Embryonic facial prominence (tissue), 1 donor: ENCODE data around the gene PCDHGB3.
"Not testable (repeated sequence)": the region's sequence is repeated elsewhere in the genome, so short reads cannot be mapped to it uniquely, and the experiment has no call there.

Experiments
- DNase-seq: peaks from one replicate; pipeline ENCODE4 v3.0.0-alpha.2; 2016; ENCODE audit errors: extremely low spot score

The PCDHGB3 gene

GRCh38 chr5:141356950-141357349 lies 13.1 kb upstream of the PCDHGB3 start:
- no peak for DNase-seq

GRCh38 chr5:141359790-141360426 lies 10.1 kb upstream of the PCDHGB3 start, which contains the start of gene PCDHGB2:
Gene PCDHGB2, plus strand, starts transcription at chr5:141359994. Its CDS starts 142 bp downstream, at chr5:141360136.
- DNase-seq = no peak

DNA sequence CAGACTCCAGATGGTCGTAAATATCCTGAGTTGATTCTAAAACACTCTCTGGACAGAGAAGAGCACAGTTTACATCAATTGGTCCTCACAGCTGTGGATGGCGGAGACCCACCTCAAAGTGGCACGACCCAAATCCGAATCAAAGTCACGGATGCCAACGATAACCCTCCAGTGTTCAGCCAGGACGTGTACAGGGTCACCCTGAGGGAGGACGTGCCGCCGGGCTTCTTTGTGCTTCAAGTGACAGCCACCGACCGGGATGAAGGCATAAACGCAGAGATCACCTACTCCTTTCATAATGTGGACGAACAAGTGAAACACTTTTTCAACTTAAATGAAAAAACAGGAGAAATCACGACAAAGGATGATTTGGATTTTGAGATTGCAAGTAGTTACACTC lies 9.4 kb upstream of the PCDHGB3 start:
- DNase-seq = no peak

- no peak for DNase-seq
Measured at GRCh38 chr5:141362719-141363118, 7.3 kb upstream of the PCDHGB3 start.

GRCh38 chr5:141363952-141364660 lies 5.9 kb upstream of the PCDHGB3 start, which contains the start of gene PCDHGA5:
Gene PCDHGA5, plus strand, starts transcription at chr5:141364162. Its CDS starts 169 bp downstream, at chr5:141364331.
- DNase-seq = no peak

DNA sequence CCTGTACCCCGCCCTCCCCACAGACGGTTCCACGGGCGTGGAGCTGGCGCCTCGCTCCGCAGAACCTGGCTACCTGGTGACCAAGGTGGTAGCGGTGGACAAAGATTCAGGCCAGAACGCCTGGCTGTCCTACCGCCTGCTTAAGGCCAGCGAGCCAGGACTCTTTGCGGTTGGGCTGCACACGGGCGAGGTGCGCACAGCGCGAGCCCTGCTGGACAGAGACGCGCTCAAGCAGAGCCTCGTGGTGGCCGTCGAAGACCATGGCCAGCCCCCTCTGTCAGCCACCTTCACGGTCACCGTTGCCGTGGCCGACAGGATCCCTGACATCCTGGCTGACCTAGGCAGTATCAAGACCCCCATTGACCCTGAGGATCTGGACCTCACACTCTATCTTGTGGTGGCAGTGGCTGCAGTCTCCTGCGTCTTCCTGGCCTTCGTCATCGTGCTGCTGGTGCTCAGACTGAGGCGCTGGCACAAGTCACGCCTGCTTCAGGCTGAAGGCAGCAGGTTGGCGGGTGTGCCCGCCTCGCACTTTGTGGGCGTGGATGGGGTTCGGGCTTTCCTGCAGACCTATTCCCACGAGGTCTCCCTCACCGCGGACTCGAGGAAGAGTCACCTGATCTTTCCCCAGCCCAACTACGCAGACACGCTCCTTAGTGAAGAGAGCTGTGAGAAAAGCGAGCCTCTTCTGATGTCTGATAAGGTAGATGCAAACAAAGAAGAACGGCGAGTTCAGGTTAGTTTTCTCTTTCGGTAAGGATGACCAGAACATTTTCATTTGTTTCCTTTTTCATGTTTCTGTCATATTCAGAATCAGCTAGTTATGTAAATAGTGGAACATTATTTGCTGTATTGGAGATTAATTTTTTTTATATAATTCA lies 3.8 kb upstream of the PCDHGB3 start:
- no peak for DNase-seq

GRCh38 chr5:141371572-141372475 lies 1.8 kb downstream of the PCDHGB3 start:
- no peak for DNase-seq

- no peak for DNase-seq
Measured at GRCh38 chr5:141373673-141374317, 3.8 kb downstream of the PCDHGB3 start, which contains the start of gene PCDHGA6. Gene PCDHGA6, plus strand, starts transcription at chr5:141373891. Its CDS starts 193 bp downstream, at chr5:141374084.

- no peak for DNase-seq
Measured at GRCh38 chr5:141374627-141375026, 4.6 kb downstream of the PCDHGB3 start.

DNA sequence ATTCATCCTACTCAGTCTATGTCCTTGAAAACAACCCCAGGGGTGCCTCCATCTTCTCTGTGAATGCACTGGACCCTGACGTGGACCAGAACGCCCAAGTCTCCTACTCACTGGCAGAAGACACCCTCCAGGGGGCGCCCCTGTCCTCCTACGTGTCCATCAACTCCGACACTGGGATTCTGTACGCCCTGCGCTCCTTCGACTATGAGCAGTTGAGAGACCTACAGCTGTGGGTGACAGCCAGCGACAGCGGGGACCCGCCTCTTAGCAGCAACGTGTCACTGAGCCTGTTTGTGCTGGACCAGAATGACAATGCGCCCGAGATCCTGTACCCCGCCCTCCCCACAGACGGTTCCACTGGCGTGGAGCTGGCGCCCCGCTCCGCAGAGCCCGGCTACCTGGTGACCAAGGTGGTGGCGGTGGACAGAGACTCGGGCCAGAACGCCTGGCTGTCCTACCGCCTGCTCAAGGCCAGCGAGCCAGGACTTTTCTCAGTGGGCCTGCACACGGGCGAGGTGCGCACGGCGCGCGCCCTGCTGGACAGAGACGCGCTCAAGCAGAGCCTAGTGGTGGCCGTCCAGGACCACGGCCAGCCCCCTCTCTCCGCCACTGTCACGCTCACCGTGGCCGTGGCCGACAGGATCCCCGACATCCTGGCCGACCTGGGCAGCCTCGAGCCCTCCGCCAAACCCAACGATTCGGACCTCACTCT lies 5.6 kb downstream of the PCDHGB3 start:
- DNase-seq = not testable (repeated sequence)

GRCh38 chr5:141382469-141383294 lies 12.6 kb downstream of the PCDHGB3 start, which contains the start of gene PCDHGA7:
Gene PCDHGA7, plus strand, starts transcription at chr5:141382742. Its CDS starts 158 bp downstream, at chr5:141382900.
- DNase-seq = no peak

DNA sequence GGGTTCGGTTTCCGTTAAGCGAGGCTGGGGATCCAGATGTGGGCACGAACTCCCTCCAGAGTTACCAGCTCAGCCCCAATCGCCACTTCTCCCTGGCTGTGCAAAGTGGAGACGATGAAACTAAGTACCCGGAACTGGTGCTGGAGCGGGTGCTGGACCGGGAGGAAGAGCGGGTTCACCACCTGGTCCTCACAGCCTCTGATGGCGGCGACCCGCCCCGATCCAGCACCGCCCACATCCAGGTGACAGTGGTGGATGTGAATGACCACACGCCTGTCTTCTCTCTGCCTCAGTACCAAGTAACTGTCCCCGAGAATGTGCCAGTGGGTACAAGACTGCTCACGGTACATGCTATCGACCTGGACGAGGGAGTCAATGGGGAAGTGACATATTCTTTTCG lies 13.3 kb downstream of the PCDHGB3 start:
- no peak for DNase-seq

DNA sequence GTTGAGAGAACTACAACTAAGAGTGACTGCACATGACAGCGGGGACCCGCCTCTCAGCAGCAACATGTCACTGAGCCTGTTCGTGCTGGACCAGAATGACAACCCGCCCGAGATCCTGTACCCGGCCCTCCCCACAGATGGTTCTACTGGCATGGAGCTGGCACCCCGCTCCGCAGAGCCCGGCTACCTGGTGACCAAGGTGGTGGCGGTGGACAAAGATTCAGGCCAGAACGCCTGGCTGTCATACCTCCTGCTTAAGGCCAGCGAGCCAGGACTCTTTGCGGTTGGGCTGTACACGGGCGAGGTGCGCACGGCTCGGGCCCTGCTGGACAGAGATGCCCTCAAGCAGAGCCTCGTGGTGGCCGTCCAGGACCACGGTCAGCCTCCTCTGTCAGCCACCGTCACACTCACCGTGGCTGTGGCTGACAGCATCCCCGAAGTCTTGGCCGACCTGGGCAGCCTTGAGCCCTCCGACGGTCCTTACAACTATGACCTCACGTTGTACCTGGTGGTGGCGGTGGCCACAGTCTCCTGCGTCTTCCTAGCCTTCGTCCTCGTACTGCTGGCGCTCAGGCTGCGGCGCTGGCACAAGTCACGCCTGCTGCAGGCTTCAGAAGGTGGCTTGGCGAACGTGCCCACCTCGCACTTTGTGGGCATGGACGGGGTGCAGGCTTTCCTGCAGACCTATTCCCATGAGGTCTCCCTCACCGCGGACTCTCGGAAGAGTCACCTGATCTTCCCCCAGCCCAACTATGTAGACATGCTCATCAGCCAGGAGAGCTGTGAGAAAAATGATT lies 14.6 kb downstream of the PCDHGB3 start:
- no peak for DNase-seq

GRCh38 chr5:141387557-141388311 lies 17.7 kb downstream of the PCDHGB3 start, which contains the start of gene PCDHGB4:
Gene PCDHGB4, plus strand, starts transcription at chr5:141387698. Its CDS starts 187 bp downstream, at chr5:141387885.
- DNase-seq = not testable (repeated sequence)

- no peak for DNase-seq
Measured at GRCh38 chr5:141388661-141389060, 18.6 kb downstream of the PCDHGB3 start.

- no peak for DNase-seq
Measured at GRCh38 chr5:141389153-141390042, 19.4 kb downstream of the PCDHGB3 start.
